GM12891 (cell line): Measurements from ENCODE around the gene FBXO4.

Source experiments
- POLR2A ChIP-seq: IDR thresholded peaks from 2 replicates; pipeline ENCODE4 v1.6.1; 2011; ENCODE audit warnings: low read depth, low read length, control low read depth
- SPI1 ChIP-seq: IDR thresholded peaks from 2 replicates; pipeline ENCODE4 v1.6.1; 2011; ENCODE audit warnings: low read depth, low read length, control low read depth

DNA sequence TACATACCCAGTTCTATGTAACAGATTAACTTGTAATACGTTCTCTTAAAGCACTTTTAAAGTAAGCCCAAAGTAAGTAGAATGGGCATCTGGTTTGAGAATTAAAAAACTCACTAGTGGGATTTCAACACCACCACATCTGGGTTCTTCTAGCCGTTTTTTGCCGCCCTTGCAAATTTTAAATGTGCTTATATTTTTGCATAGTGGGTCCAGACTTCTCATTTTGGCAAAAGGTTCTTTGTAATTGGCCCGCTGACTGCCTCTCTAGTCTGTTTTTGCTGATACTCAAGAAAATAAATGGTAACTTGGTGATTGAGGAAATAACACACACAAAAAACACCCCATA, 582 bp upstream of the FBXO4 start:
- no peak for TF ChIP-seq POLR2A
- TF ChIP-seq SPI1, result no peak
